ENCODE results near the gene MAPK13.

DNA sequence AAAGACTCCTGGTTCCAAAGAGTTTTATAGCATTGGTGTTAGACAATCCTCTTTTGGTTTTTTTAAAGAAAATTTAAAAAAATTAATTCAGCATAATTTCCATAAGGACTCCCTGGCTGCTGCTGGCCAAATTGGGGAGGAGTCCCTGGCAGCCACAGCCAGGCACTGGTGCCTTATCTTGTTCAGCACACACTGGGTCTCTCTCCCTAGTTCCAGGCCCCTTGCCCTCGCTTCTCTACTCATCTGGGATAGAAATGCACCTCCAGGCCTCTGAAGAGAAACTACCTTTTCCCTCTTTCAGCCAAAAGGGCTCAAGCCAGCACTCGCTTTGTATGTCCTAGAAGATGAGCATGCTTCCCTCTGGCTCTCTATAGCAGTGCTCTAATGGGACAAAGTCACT lies 13.4 kb upstream of the MAPK13 start:
- TF ChIP-seq CREB1 (IDR thresholded peaks at IDR 0.05; ENCODE audit: low read depth) = no peak
- TF ChIP-seq, protein P1, sequence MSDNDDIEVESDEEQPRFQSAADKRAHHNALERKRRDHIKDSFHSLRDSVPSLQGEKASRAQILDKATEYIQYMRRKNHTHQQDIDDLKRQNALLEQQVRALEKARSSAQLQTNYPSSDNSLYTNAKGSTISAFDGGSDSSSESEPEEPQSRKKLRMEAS (IDR thresholded peaks at IDR 0.05) = no peak
- TF ChIP-seq CEBPB (IDR thresholded peaks at IDR 0.05) = no peak
- TF ChIP-seq YY1 (IDR thresholded peaks at IDR 0.05; ENCODE audit: low read depth) = no peak
- TF ChIP-seq, protein P2, sequence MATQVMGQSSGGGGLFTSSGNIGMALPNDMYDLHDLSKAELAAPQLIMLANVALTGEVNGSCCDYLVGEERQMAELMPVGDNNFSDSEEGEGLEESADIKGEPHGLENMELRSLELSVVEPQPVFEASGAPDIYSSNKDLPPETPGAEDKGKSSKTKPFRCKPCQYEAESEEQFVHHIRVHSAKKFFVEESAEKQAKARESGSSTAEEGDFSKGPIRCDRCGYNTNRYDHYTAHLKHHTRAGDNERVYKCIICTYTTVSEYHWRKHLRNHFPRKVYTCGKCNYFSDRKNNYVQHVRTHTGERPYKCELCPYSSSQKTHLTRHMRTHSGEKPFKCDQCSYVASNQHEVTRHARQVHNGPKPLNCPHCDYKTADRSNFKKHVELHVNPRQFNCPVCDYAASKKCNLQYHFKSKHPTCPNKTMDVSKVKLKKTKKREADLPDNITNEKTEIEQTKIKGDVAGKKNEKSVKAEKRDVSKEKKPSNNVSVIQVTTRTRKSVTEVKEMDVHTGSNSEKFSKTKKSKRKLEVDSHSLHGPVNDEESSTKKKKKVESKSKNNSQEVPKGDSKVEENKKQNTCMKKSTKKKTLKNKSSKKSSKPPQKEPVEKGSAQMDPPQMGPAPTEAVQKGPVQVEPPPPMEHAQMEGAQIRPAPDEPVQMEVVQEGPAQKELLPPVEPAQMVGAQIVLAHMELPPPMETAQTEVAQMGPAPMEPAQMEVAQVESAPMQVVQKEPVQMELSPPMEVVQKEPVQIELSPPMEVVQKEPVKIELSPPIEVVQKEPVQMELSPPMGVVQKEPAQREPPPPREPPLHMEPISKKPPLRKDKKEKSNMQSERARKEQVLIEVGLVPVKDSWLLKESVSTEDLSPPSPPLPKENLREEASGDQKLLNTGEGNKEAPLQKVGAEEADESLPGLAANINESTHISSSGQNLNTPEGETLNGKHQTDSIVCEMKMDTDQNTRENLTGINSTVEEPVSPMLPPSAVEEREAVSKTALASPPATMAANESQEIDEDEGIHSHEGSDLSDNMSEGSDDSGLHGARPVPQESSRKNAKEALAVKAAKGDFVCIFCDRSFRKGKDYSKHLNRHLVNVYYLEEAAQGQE (IDR thresholded peaks at IDR 0.05; ENCODE audit: low read depth) = no peak
- no peak for TF ChIP-seq TEAD4 (IDR thresholded peaks at IDR 0.05)
